Measurements from ENCODE around the gene ZNF79.
"Not testable (repeated sequence)": the region's sequence is repeated elsewhere in the genome, so short reads cannot be mapped to it uniquely, and the experiment has no call there.

The ZNF79 gene

GRCh38 chr9:127451608-127451857, 27.4 kb downstream of the ZNF79 start:
- in situ Hi-C loops (cut with MboI; ENCODE audit: low sequenced_read_pairs) = no loop called here

DNA sequence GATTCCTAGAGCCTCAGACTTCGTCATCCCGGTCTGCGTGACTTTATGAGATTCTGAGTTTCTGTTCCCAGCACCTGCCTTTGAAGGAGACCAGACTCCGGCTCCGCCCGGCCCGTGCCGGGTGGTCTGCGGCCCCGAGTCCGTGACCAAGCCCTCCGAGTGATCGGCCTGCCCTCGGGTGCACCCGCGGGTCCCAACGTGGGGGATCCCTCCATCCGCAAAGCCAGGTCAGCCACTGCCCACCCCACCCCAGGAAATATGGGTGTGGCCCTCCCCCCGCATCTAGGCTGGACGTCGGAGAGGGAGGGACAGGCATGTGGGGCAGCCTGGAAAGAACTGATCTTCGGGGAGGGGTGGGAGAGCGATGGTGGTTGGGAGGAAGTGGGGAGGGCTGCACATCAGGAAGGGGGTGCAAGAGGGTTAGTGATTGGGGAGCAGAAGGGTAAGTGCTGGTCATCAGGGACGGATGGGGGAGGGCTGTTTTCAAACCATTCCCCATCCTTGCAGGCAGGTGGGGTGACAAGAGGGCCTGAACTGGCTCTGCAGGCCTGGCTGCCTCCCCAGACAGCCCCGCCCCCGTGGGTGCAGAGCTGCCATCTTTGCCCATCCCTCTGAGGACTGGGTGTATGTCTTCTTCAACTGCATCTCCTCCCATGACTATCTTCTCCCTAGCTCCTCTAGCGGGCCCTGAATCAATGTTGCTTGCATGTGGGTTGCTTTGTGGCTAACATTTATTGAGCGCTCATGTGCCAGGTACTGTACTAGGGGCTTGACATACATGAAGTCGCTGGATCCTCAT, 27.9 kb downstream of the ZNF79 start:
- in situ Hi-C loops (cut with MboI; ENCODE audit: low sequenced_read_pairs) = no loop called here

DNA sequence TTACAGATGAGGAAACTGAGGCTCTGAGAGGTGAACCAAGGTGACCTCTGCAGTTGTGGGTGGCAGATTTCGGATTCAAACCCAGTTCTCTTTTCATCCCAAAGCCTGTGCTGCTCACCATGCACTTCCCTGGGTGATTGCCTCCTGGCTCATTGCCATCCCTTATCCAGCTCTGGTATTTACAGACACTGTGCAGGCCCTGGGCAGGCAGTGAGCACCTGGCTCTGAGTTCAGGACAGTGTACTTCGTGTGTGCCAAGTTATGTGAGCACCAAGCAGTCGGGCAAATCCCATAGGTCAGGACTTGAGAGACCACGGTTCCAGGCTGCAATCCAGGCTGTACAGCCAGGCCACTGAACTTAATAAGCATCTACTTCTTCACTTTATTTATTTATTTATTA, 28.5 kb downstream of the ZNF79 start:
- in situ Hi-C loops (cut with MboI; ENCODE audit: low sequenced_read_pairs) = no loop called here

- in situ Hi-C loops (cut with MboI; ENCODE audit: low sequenced_read_pairs) = no loop called here
Observed at GRCh38 chr9:127455324-127455992, 31.3 kb downstream of the ZNF79 start.

DNA sequence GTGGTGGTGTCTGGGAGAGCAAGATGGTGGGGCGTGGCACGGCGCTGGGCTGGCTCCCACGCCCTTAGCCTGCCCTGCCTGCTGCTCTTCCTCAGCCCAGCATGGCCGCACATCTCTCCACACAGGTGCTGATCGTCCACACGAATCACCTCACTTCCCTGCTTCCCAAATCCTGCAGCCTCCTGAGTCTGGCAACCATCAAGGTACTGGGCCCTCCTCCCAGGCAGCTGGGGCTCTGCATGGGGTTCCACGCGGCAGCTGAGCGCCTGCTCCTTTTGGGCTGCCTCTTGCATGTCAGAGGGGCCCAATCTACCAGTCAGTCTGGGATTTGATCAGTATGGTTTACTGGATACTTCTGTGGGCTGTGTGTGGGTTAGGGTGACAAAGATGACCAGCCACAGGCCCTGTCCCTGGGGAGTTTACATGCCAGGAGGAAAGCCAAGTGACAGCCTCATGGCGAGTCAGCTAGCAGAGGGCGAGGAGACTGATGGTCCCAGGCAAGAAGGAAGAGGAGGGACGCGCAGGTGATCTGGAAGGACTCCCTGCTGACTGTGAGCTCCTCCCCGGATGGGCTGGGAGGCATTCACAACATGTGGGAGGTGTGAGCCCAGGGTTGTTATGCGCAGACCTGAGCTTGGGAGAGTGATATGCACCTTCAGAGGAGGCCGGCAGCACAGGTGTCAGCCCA, 33.2 kb downstream of the ZNF79 start:
- in situ Hi-C loops (cut with MboI; ENCODE audit: low sequenced_read_pairs) = no loop called here

- in situ Hi-C loops (cut with MboI; ENCODE audit: low sequenced_read_pairs) = no loop called here
Observed at GRCh38 chr9:127458921-127459320, 34.7 kb downstream of the ZNF79 start.

DNA sequence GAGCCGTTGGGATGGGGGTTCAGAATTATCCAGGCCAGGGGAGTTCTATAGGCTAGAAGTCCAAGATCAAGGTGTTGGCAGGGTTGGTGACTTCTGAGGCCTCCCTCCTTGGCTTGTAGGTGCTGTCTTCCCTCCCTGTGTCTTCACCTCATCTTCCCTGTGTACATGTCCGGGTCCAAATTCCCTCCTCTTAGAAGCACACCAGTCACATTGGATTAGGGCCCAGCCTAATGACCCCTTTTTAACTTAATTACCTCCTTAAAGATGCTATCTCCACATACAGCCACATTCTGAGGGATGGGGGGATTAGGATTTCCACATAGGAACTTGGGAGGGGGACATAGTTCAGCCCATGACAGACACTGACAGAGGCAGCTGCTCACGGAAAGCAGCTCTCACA, 39.2 kb downstream of the ZNF79 start:
- in situ Hi-C loops (cut with MboI; ENCODE audit: low sequenced_read_pairs) = no loop called here

DNA sequence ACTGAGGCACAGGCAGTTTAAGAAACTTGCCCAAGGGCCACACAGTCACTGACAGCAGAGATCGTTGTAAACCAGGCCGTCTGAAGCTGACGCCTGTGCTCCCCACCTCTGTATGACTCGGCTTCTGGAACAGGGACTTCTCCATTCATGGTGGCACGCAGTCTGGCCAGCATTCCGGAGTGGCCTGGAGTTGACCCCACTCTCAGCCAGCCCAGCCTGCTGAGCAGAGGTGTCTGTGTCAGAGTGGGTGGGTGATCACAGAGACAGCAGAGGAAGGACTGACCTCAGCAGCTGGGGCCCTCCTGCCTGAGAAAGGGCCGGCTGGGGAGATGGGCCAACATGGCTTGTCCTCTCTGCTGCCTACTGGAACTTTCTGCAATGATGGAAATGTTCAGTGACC, 39.7 kb downstream of the ZNF79 start:
- in situ Hi-C loops (cut with MboI; ENCODE audit: low sequenced_read_pairs) = no loop called here

DNA sequence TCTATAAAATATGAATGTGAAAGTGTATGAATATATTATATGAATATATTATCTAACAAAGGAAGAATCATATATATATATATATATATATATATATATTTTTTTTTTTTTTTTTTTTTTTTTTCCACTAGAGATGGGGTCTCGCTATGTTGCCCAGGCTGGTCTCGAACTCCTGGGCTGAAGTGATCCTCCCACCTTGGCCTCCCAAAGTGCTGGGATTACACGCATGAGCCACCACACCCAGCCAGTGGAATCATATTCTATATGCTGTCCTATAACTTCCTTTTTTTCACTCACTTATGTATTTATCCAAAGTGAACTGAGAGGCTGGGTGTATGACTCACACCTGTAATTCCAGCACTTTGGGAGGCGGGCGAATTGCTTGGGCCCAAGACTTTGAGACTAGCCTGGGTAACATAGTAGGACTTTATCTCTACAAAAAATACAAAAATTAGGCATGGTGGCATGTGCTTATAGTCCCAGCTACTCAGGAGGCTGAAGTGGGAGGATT, 42.3 kb downstream of the ZNF79 start:
- in situ Hi-C loops (cut with MboI; ENCODE audit: low sequenced_read_pairs) = not testable (repeated sequence)

DNA sequence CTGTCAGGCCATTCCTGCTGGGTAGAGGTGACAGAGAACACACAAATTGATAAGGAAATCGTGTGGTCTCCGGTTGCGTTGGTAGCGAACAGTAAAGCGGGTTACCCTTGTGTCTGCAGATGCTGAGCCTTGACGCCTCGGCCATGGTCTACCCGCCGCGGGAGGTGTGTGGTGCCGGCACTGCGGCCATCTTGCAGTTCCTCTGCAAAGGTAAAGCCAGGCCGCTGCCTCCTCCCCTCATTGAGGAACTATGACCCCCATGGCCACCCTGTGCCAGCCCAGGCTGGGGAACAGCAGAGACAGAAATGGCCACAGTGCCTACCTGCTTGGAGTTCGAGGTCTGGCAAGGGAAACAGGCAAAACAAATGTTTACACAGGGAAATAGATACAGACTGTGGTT, 43.4 kb downstream of the ZNF79 start:
- in situ Hi-C loops (cut with MboI; ENCODE audit: low sequenced_read_pairs) = no loop called here

GRCh38 chr9:127470662-127471061, 46.5 kb downstream of the ZNF79 start:
- in situ Hi-C loops (cut with MboI; ENCODE audit: low sequenced_read_pairs) = no loop called here

DNA sequence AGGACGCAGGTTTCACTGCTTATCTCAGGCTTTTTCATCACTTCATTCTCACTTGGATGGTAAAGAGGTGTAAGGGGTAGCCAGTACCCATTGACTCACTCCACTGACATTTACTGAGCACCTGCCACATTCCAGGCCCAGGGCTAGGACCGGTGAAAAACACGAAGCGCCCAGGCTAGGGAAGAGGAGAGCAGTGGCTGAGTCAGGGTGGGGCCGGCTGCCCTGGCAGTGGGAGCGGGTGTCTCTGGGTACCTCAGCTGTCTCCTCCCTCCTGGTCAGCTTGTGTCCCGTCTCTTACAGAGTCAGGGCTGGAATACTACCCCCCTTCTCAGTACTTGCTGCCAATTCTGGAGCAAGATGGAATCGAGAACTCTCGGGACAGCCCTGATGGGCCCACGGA, 49.3 kb downstream of the ZNF79 start:
- in situ Hi-C loops (cut with MboI; ENCODE audit: low sequenced_read_pairs) = no loop called here

- in situ Hi-C loops (cut with MboI; ENCODE audit: low sequenced_read_pairs) = no loop called here
Observed at GRCh38 chr9:127473932-127474331, 49.8 kb downstream of the ZNF79 start.

GRCh38 chr9:127474592-127474991, 50.4 kb downstream of the ZNF79 start:
- in situ Hi-C loops (cut with MboI; ENCODE audit: low sequenced_read_pairs) = no loop called here

DNA sequence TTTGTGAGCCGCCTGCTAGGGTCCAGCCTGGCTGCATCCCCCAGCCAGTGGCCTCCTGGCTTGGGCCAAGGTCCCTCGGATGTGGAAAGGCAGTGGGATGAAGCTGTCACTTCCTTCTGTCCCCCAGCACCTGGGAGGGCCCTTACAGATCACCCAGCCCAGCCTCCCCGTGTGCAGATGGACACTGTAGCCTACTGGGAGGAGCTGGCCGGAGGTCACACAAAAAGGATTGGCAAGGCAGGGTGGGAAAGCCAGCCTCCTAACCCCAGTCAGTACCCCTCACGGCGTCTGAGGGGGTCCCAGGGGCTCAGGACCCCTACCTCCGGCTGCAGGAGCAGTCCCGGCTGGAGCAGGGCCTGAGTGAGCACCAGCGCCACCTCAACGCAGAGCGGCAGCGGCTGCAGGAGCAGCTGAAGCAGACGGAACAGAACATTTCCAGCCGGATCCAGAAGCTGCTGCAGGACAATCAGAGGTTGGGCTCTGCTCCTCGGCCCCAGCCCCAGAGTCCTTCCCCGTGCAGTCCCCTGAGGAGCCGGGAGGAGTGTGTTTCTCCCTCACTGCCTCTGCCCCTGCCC, 55.4 kb downstream of the ZNF79 start:
- in situ Hi-C loops (cut with MboI; ENCODE audit: low sequenced_read_pairs) = no loop called here

- in situ Hi-C loops (cut with MboI; ENCODE audit: low sequenced_read_pairs) = no loop called here
Observed at GRCh38 chr9:127482662-127483061, 58.5 kb downstream of the ZNF79 start.

GRCh38 chr9:127485995-127486394, 61.8 kb downstream of the ZNF79 start:
- in situ Hi-C loops (cut with MboI; ENCODE audit: low sequenced_read_pairs) = no loop called here

DNA sequence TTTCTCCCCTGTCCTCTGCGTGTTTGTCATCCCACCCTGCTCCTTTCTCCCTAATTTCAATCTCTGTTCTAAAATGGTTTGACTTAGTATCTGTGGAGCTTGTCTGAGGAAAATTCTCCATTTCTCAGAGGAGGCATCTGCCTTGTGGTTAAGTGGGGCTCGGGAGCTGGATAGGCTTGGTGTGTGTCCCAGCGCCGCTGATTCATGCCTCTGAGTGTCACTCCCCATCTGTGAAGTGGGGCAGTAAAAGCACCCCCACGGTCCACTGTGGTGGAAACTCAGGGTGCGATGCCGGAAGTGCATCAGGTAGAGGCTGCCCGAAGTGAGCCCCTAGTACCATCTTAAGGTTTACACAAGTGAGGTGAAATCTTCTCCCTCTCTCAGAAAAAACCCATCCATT, 64.8 kb downstream of the ZNF79 start:
- in situ Hi-C loops (cut with MboI; ENCODE audit: low sequenced_read_pairs) = no loop called here

- in situ Hi-C loops (cut with MboI; ENCODE audit: low sequenced_read_pairs) = no loop called here
Observed at GRCh38 chr9:127489471-127490115, 65.4 kb downstream of the ZNF79 start.

GRCh38 chr9:127490535-127491230, 66.5 kb downstream of the ZNF79 start:
- in situ Hi-C loops (cut with MboI; ENCODE audit: low sequenced_read_pairs) = no loop called here

- in situ Hi-C loops (cut with MboI; ENCODE audit: low sequenced_read_pairs) = no loop called here
Observed at GRCh38 chr9:127491516-127491915, 67.3 kb downstream of the ZNF79 start.

Measured in HL-60/S4 treated with retinoic acid at 250 ng/mL for 4 days and 3 days (cell line).